Stimulated activated CD4-positive, alpha-beta T cell treated with anti-CD3 and anti-CD28 coated beads, Interleukin-15, amount 100 ng/mL, for 1 hour (primary cell): Measurements from ENCODE around the gene ITPRIPL1.
"Not testable (repeated sequence)": the region's sequence is repeated elsewhere in the genome, so short reads cannot be mapped to it uniquely, and the experiment has no call there.

Experiments
- DNase-seq, 2 donors: peaks; one replicate each; pipeline ENCODE4 v3.0.0-alpha.2; 2020; ENCODE audit warnings: low read depth in 1 of 2, low spot score in 1 of 2

ITPRIPL1 gene

GRCh38 chr2:96325041-96325883 is at the start of gene ITPRIPL1:
Gene ITPRIPL1, plus strand, starts transcription at chr2:96325317. Its CDS starts 523 bp downstream, at chr2:96325840.
- DNase-seq, result peak in 1 of 2 donors; percentile 30

DNA sequence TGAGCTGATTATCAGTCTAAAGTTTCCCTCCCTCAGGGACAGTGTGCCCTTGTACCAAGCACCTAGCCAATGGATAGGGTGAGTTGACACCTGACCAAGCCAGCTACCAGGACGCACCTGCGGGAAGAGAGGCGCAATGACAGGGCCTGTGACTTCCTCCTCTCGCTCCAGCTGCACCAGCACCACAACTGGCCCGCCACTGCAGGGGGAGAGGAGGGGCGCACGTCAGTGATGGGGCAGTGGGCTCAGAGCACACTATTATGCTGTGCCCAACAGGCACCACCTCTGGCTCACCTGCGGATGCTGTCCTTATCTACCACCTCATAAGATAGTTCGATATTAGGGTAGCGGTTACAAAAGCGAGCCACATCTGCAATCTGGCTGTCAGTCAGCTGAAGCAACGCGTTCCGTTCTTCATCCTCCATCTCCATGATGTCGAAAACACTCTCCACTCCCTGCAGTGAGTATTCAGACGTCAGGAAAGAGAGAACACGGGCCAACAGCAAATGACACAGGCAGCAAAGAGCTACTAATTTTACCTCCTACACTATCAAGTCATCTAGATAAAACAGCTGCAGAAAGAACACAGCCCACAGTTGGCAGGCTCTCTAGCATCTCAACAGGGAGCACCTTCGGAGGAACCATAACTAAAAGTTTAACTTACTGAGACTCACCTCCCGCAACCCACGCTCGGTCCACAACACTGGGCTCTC is 48.2 kb upstream of the ITPRIPL1 start:
- DNase-seq, result no peak

- DNase-seq, result no peak
Measured at GRCh38 chr2:96287273-96287856, 37.8 kb upstream of the ITPRIPL1 start.

DNA sequence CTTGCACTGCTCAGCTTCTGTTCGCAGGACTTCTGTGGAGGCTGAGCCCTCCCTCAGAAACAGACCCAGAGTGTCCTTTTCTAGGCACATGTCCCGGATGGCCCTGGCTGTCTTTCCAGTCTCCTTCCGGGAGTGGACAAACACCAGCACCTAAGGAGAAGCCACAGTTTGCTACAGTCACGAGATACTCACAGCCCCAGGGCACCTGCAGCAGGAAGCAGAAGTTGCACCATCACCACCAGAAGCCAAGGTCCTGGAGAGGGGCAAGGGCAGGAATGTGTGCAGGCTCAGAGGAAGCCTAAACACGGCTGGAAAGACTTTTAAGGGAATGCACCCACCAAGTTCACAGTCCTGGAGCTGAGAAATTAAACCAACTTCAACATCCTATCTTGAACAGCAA is 33.4 kb upstream of the ITPRIPL1 start:
- DNase-seq, result no peak

DNA sequence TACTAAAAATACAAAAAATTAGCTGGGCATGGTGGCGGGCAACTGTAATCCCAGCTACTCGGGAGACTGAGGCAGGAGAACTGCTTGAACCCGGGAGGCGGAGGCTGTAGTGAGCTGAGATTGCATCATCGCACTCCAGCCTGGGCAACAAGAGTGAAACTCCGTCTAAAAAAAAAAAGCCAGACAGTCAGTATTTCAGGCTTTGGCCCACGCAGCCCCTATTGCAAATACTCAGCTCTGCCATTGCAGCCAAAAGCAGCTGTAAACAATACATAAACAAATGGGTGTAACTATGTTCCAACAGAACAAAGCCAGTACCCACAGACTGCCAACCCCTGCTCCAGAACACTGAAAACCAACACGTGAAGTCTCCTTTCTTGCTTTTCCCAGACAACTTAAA is 30.8 kb upstream of the ITPRIPL1 start:
- DNase-seq, result not testable (repeated sequence)

GRCh38 chr2:96296925-96297324 is 28.2 kb upstream of the ITPRIPL1 start:
- DNase-seq, result no peak

- no peak for DNase-seq
Measured at GRCh38 chr2:96301865-96302264, 23.3 kb upstream of the ITPRIPL1 start.

- DNase-seq, result no peak
Measured at GRCh38 chr2:96304606-96305005, 20.5 kb upstream of the ITPRIPL1 start.

- peak; percentile 77 to 88 for DNase-seq
Measured at GRCh38 chr2:96305091-96305978, 19.8 kb upstream of the ITPRIPL1 start, which contains the start of gene SNRNP200. Gene SNRNP200, minus strand, starts transcription at chr2:96305546. Its CDS starts 109 bp downstream, at chr2:96305437.

DNA sequence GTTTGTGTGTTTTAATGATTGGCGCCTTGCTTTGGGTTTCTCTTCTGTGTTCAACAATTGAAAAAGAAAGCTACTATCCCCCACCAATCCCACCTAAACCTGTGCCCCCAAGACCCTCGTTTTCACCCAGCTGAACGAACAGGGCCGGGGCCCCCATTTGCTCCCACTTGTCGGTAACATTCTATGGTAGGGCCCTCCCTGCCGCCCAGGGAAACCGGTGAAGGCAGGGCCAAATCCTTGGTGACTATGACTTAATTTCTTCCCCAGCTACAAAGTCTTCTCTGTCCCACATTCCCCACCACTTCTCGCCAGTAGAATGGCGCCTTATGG is 19.2 kb upstream of the ITPRIPL1 start:
- DNase-seq, result no peak

GRCh38 chr2:96306370-96306769 is 18.7 kb upstream of the ITPRIPL1 start:
- DNase-seq, result no peak

GRCh38 chr2:96308248-96308647 is 16.9 kb upstream of the ITPRIPL1 start:
- no peak for DNase-seq

DNA sequence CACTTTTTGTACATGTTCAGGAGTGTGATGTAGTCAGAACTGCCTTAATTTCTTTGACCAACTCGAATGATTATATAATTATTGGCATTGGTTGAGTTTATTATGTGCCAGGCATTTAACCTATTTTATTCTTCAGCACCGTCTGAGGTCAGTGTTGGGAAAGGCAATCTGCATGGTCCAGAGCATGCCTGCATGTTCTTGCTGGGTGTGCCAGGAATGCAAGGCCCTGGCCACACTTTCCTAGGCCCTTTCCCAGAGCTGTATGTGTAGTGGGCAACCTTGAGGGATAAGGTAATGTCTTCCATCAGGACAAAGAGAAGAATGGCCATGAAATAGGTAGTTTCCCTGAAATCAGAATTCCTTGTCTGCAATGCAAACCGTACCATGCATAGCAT is 10.1 kb upstream of the ITPRIPL1 start:
- no peak for DNase-seq

GRCh38 chr2:96315400-96316071 is 9.6 kb upstream of the ITPRIPL1 start:
- no peak for DNase-seq

DNA sequence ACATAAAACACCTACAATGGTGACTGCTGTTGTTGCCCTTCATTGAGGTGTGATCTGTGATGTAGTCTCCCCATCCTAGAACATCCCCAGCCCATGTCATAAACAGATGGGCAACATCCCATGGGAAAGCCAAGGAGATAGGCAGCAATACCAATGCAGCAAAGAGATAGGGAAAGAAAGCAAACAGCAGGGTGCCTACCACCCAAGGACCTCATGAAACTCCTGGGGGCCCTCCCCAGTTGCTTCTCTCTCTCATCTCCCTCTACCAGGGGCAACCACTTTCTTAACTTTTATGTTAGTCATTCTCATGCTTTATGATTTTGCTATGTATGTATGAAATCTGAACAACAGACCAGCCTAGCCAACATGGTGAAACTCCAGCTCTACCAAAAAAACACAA is 8.1 kb upstream of the ITPRIPL1 start:
- no peak for DNase-seq

- no peak for DNase-seq
Measured at GRCh38 chr2:96317584-96317997, 7.5 kb upstream of the ITPRIPL1 start.

DNA sequence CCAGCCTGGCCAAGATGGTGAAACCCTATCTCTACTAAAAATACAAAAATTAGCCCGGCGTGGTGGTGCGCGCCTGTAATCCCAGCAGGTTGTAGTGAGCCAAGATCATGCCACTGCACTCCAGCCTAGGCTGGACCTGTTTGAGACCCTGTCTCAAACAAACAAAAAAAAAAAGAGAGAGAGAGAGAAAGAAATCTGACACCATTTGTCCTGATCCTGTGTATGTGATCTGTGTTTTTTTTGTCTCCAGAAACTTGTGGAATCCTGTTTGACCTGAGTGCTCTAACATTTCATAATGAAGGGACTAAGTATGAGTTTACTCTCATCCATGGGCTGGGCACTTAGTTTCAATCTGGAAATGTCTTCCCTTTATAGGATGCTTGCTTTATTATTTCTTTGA is 6.4 kb upstream of the ITPRIPL1 start:
- DNase-seq, result no peak

DNA sequence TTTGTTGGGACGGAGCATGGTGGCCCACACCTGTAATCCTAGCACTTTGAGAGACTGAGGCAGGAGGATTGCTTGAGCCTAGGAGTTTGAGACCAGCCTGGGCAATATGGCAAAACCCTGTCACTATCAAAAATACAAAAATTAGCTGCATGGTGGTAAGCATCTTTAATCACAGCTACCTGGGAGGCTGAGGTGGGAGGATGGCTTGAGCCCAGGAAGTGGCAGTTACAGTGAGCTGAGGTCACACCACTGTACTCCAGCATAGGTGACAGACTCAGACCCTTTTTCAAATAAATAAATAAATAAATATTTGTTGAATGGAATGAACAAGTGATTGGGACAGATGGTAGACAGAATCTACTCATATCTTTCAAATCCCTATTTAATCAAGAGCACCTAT is 5.7 kb upstream of the ITPRIPL1 start:
- DNase-seq, result no peak

GRCh38 chr2:96320326-96320725 is 4.8 kb upstream of the ITPRIPL1 start:
- no peak for DNase-seq
